ENCODE results near the gene TMEM50B. TPM values are rescaled to one million over a fixed set of nuclear protein-coding genes. Genes with fewer than 3 reads are reported as not detected.
"Not testable (repeated sequence)": the region's sequence is repeated elsewhere in the genome, so short reads cannot be mapped to it uniquely, and the experiment has no call there.

TMEM50B gene
- total and polyA plus RNA-seq, 2 of the 8 experiments (the other 6 are each of a cell fraction or from before 2014, with no cell fraction given): 16.8 to 20.5 TPM

DNA sequence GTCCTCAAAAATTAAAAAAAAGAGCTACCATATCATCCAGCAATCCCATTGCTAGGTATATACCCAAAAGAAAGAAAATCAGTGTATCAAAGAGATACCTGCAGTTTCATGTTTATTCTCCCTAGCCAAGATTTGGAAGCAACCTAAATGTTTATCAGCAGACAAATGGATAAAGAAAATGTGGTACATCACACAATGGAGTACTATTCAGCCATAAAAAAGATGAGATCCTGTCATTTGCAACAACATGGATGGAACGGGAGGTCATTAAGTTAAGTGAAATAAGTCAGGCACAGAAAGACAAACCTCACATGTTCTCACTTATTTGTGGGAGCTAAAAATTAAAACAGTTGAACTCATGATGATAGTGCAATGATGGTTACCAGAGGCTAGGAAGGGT is 27.2 kb upstream of the TMEM50B start:
- H3K4me3 ChIP-seq (ENCODE audit: extremely low read depth in 1 of 4, insufficient read depth in 2 of 4, low read depth in 3 of 4, low read length in 4 of 4); H2AFZ ChIP-seq (ENCODE audit: low read length); CTCF ChIA-PET (ENCODE audit: partially characterized antibody); H4K20me1 ChIP-seq (replicated peaks in 1 of 2; ENCODE audit: control insufficient read depth in 1 of 2, insufficient read depth in 2 of 2, low read length in 2 of 2); FAIRE-seq; H3K23me2 ChIP-seq (ENCODE audit: low read depth, low read length); H3K23ac ChIP-seq (ENCODE audit: insufficient read length); H3K56ac ChIP-seq (replicated peaks; ENCODE audit: insufficient read length, low read depth, low read length); H3K9me3 ChIP-seq (ENCODE audit: insufficient read depth in 2 of 2, low read depth in 1 of 2, low read length in 1 of 2); H4K5ac ChIP-seq (ENCODE audit: insufficient read length, low read depth, low read length); H2BK120ac ChIP-seq (replicated peaks; ENCODE audit: low read depth, low read length); H2BK5ac ChIP-seq (ENCODE audit: low read depth, low read length); H3K27me3 ChIP-seq (replicated peaks in 1 of 4; ENCODE audit: control insufficient read depth in 3 of 4, extremely low read depth in 1 of 4, insufficient read depth in 3 of 4, low read length in 3 of 4); H3K4ac ChIP-seq (replicated peaks; ENCODE audit: insufficient read length, low read depth, low read length); H2AK5ac ChIP-seq (ENCODE audit: low read depth, low read length); DNase-seq (ENCODE audit: low read depth in 1 of 2, low spot score in 2 of 2); H3K18ac ChIP-seq (ENCODE audit: extremely low read depth, low read length); H3K79me1 ChIP-seq (ENCODE audit: low read depth, low read length); H2BK12ac ChIP-seq (ENCODE audit: low read depth, low read length); H3K4me2 ChIP-seq (ENCODE audit: insufficient read depth in 1 of 2, low read depth in 2 of 2, low read length in 2 of 2); H2BK20ac ChIP-seq (ENCODE audit: low read length); H3K14ac ChIP-seq (ENCODE audit: insufficient read length); H4K8ac ChIP-seq (ENCODE audit: extremely low read depth, insufficient read depth, low read length); H3K27ac ChIP-seq (ENCODE audit: low read depth, low read length); H3K9ac ChIP-seq (replicated peaks in 1 of 4; ENCODE audit: extremely low read depth in 1 of 4, low read depth in 3 of 4, low read length in 3 of 4); H4K91ac ChIP-seq (replicated peaks; ENCODE audit: insufficient read length, low read length); H3K79me2 ChIP-seq (ENCODE audit: control insufficient read depth in 1 of 2, insufficient read depth in 2 of 2, low read length in 2 of 2); H2BK15ac ChIP-seq (ENCODE audit: low read length); H3K4me1 ChIP-seq (replicated peaks in 1 of 4; ENCODE audit: control insufficient read depth in 3 of 4, insufficient read depth in 4 of 4, low read length in 3 of 4): not testable (repeated sequence)
- 94% methylated on average over 1 of the region's 1 CpG; no CpG with 5 or more reads in 1 of the 2 experiments for WGBS, 2 experiments (ENCODE audit: extremely low coverage in 1 of 2, insufficient coverage in 1 of 2, insufficient read length in 1 of 2, insufficient replicate concordance in 2 of 2, low coverage in 1 of 2, low lambda C conversion rate in 2 of 2, missing lambda C conversion rate in 1 of 2)
- POLR2A ChIA-PET (ENCODE audit: partially characterized antibody): interaction anchor here (1.0 to 1.3 kb wide), 2 partner anchors 12 to 28 kb away, joined by 3 read pairs; no protein-coding TSS in a partner anchor
- H3K36me3 ChIP-seq (ENCODE audit: control insufficient read depth in 2 of 4, insufficient read depth in 4 of 4, low read length in 3 of 4): peaks cover 12 to 81% (median 58%) of the 10 kb centered on the region in 4 experiments
